HuH-7 (cell line): ENCODE measurements around the gene ZBTB49.

Experiments used
- DNase-seq: peaks from one replicate; pipeline ENCODE4 v3.0.0; 2011; ENCODE audit warnings: low spot score

Gene ZBTB49

DNA sequence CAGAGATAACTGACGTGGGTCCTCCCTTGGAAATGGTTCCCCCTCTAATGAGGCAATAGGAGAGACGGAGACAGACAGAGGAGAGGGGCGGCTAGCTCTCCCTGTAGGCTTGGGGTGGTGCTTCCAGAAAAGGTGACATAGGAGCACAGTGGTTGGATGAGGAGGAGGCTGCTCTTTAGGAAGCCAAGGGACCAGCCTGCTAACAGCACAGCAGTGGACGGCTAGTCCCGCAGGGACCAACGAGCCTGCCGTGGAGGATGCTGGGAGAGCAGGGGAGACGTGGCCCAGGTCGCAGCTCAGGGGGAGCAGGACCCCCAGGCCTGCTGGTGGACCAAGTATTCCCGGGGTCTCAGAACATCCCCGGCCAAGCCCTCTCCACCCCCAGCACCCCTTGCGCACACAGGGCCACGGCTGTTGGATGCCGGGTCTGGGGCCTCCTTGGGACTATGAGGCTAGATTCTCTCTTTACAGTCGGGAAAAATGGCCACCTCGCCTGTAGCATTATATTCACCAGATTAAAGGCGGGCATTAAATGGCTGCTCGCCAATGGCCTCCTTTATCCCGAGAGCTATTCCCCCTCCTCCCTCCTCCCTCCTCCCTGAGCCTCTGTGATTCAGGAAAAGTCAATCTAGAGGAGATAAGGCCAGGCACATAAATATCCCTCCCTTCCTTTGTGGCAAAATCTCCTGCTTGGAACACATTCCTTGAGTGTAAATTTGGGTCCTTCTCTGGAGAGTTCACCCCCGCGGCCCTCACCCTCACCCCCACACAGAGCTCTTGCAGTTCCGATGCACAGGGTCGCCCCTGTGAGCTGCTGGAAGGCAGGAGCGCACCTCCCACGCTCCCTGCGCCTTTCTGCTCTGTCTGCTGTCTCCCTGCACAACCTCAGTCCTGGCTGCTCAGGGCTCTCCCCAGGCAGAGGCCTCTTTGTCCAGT, 66.3 kb downstream of the ZBTB49 start:
- DNase-seq: no peak

DNA sequence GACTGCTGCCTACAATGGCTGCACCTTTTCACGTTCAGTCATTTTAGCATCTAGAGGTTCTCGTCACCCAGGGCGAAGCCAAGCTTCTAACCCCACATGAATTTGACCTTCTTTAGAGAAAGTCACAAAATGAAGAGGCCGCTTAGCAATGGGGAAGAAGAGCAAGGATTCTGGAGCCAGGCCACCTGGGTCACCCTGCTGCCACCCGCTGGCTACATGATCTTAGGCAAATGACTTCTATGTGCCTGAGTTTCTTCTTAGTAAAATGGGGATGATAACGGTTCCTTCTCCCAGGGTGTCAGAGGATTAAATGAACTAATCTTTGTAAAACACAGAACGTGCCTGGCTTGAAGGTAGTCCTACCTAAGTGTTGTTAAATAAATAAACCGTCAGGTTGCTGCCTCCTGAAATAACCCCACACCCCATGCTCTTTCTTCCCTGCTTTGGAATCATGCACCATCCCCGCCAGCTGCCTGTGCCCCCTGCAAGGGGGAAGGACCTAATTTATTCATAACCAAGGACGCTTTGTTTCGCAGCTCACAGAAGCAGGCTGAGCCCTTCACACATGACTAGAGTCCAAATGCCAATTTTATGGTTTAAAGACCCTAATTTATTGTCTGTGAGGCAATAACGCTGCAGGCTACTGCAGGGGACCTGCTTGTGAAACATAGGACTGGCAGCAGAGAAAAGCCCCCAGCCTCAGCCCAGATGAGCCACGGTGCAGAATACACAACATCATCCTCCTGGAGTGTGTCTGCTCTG, 68.2 kb downstream of the ZBTB49 start:
- DNase-seq: no peak

DNA sequence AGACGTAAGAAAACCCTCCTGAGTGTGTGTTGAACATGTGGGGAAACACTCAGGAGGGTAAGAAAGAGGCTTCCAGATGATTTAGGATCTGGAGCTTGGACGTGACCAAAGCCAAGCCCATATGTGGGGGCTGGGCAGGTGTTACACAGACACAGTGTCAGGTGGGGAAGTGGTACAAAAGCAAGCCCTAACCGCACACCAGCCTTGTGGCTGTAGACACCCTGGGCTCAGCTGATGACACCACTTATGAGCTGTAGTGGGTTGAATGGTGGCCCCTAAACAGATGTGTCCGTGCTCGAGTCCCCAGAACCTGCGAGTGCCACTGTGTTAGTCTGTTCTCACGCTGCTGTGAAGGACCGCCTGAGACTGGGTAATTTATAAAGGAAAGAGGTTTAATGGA, 71.8 kb downstream of the ZBTB49 start:
- DNase-seq: no peak

DNA sequence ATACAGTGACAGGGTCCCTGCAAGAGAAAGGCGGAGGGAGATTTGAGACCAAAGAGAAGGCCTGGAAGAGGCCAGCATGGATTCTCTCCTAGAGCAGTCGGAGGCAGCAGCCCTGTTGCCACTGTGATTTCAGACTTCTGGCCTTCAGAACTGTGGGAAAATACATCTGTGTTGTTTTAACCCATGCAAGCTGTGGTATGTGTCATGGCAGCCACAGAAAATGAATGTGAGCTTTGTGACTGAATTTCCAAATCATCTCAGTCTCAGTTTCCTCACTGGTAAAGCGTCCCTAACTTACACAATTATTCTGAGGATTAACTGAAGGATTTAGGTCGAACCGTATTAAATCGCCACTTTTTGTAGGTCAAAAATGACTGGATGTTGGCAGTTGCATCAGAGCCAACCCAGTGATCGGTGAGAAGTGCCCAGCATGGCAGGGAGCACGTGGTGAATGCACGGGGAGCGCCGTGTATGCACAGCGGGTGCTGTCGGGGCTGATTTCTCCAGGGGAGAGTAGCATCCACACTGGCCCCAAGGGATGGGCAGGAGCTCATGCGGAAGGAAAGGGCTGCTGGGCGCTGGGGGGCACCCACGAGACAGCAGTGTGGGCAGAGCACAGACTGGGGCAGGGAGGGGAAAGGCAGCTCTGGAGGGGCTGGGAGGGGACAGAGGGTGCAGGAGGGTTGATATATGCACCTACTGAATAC, 73.1 kb downstream of the ZBTB49 start:
- no peak for DNase-seq

DNA sequence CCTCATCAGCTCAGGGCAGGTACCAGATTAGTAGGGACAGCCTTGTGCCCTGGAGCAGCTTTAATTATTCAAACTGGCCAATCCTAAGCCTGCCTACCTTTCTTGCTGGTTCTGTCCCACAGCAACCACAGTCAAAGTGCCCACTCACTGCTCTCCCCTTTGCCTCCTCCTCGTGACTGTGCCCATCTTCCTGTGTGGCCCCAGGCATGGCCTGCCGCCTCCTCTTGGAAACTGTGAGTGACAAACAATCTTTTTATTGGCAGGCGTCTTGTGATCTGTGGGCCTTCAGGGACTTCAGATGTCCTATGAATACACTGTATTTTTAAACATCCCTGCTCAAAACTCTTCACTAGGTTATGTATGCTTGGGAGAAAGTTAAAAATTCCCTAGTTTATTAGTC, 74.0 kb downstream of the ZBTB49 start:
- DNase-seq: no peak

DNA sequence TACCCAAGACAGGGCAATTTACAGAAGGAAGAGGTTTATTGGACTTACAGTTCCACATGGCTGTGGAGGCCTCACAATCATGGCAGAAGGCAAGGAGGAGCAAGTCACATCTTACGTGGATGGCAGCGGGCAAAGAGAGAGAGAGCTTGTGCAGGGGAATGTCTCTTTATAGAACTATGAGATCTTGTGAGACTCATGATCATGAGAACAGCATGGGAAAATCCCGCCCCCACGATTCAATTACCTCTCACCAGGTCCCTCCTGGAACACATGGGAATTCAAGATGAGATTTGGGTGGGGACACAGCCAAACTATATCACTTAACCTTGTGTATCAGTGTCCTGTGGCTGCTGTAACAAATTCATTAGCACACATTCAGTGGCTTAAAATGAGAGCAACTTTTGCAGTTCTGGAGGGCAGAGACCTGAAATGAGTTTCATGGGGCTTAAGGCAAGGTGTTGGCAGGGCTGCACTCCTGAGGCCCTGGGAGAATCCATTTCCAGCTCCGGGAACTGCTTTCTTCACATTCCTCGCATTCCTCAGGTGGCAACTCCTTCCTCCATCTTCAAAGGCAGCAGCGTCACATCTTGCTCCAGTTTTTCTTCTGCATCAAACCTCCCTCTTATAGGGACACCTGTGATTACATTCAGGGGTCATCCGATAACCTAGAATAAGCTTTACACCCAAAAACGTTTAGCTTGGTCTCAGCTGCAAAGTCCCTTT, 74.6 kb downstream of the ZBTB49 start:
- DNase-seq: no peak

DNA sequence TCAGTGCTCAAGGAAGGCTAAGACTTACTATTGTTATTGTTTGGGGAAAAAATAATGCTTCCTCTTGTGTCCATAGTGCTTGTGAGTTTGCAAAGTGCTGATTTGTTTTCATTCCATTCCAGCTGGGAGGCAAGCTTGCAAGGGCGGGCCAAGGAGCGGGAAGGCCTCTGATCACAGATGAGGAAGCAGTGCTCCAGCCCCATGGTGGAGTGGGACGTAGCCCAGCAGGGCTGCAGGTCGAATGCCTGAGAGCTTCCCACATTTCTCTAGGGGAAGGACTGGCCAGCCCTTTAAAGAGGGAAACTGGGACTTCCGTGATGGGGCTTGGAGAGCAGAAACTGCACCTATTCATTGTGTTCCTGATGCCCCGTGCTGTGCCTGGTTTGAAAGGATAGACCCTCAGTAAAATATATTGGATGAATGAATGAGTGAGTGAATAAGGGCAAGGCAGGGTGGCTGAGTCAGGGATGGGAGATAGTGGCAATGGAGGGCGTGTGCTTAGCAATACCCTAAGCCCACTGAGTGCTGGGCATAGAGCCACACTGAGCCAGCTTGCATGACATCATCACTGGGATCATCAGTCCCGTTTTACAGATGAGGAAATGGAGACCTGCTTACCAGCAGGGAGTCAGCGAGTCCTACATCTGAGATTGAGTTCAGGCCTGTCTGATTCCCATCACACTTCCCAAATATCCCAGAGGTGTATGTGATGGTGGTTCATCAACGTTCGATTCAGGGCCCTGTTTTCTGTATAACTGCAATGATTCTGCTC, 78.9 kb downstream of the ZBTB49 start:
- no peak for DNase-seq
